Activated B cell treated with CpG ODN at 0.5 μM for 24 hours (primary cell): Measurements from ENCODE around the gene ADAMTS17. TPM values are rescaled to one million over a fixed set of nuclear protein-coding genes. Genes with fewer than 3 reads are reported as not detected.

Experiments
- ATAC-seq: fragments of 200-7000 bp; cut with Tn5 transposase; one replicate; pipeline ENCODE4 v1.10.0; 2021; ENCODE audit warnings: low read depth, mild to moderate bottlenecking, moderate library complexity
- CTCF ChIA-PET: fragments of 350-600 bp; sonication (Branson Sonifier 250); formaldehyde crosslinking; loops from one replicate; lab custom pipeline; 2021; ENCODE audit warnings: antibody characterized with exemption; lab: Charles Lee
- POLR2A ChIA-PET: fragments of 350-600 bp; sonication (Branson Sonifier 250); formaldehyde crosslinking; loops from one replicate; lab custom pipeline; 2021; ENCODE audit warnings: antibody characterized with exemption; lab: Charles Lee
- DNase-seq: peaks from one replicate; pipeline ENCODE4 v3.0.0; 2022
- H3K27ac Mint-ChIP-seq: one replicate; pipeline ENCODE4 v1.8.0; 2020; ENCODE audit warnings: mixed read lengths
- H3K27me3 Mint-ChIP-seq: one replicate; pipeline ENCODE4 v1.8.0; 2021; ENCODE audit warnings: mixed read lengths
- H3K36me3 Mint-ChIP-seq: one replicate; pipeline ENCODE4 v1.8.0; 2021; ENCODE audit warnings: low read depth, mixed read lengths
- H3K4me1 Mint-ChIP-seq: one replicate; pipeline ENCODE4 v1.8.0; 2021; ENCODE audit warnings: mixed read lengths
- H3K4me3 Mint-ChIP-seq: one replicate; pipeline ENCODE4 v1.8.0; 2020; ENCODE audit warnings: mild to moderate bottlenecking, mixed read lengths
- H3K9me3 Mint-ChIP-seq: one replicate; pipeline ENCODE4 v1.8.0; 2020; ENCODE audit warnings: mixed read lengths
- CTCF ChIP-seq: fragments of 200-600 bp; IDR thresholded peaks from one replicate; pipeline ENCODE4 v1.8.0; 2022; ENCODE audit warnings: antibody characterized with exemption, mild to moderate bottlenecking
- intact Hi-C: fragments of 100-400 bp; cut with micrococcal nuclease; formaldehyde crosslinking; loops from one replicate; pipeline ENCODE4 v1.15.1; 2024
- total RNA-seq: library from RNA; stranded (reverse); gene quantifications from 2 replicates; pipeline ENCODE4 v1.2.3, GENCODE V29; 2022

Gene ADAMTS17
- total RNA-seq, 1 donor from 2014 or later = 1.6 TPM

GRCh38 chr15:100030586-100031229 lies 311.1 kb downstream of the ADAMTS17 start:
- CTCF ChIA-PET = no interaction called here
- intact Hi-C loops = no loop called here
- Mint-ChIP-seq H3K9me3 (peaks cover 13% of the 10 kb centered on the region), H3K4me3 (no peak overlapping the region), H3K4me1 (no peaks in the 10 kb centered on the region), H3K27me3 (peaks cover 4% of the 10 kb centered on the region), H3K27ac (no peak overlapping the region), H3K36me3 (no peaks in the 10 kb centered on the region)
- POLR2A ChIA-PET = no interaction called here
- TF ChIP-seq CTCF = no peak
- ATAC-seq (no peak), DNase-seq (no peak)

DNA sequence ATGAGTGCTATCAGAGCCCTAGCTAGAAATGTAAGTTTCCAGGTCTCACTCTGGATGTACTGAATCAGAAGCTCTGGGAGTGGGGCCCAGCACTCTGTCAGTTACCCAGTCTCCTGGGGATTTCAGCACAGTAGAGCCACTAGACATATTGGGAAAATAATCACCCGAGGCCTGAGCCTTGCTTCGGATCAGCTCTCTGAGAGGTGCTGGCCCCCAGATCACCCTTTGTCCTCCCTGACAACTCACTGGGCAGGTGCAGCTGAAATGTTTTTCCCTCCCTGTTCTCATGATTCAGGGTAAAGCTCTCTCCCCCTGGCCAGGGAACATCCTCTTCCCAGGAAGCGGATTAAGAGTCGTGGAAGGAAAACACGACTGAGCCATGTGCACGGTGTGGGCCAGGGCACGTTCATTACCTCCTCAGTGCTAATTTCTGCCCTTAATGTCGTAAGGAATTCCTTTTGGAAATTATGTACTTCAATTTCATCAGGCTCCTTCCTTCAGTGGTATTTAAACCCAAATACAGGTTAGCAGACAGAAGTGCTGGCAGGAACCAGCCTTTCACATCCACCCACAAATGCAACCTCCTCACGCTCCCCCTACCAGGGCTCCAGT lies 311.8 kb downstream of the ADAMTS17 start:
- no peak for ATAC-seq
- Mint-ChIP-seq H3K4me3 (no peak overlapping the region), H3K27me3 (peaks cover 4% of the 10 kb centered on the region), H3K36me3 (no peaks in the 10 kb centered on the region), H3K27ac (no peak overlapping the region), H3K9me3 (peaks cover 15% of the 10 kb centered on the region), H3K4me1 (no peaks in the 10 kb centered on the region)
- TF ChIP-seq CTCF = no peak
- ChIA-PET POLR2A (no interaction called here), CTCF (no interaction called here)
- intact Hi-C loops = no loop called here
- no peak for DNase-seq

- Mint-ChIP-seq H3K9me3 (peaks cover 15% of the 10 kb centered on the region), H3K27me3 (peaks cover 4% of the 10 kb centered on the region), H3K36me3 (no peaks in the 10 kb centered on the region), H3K4me3 (no peak overlapping the region), H3K27ac (no peak overlapping the region), H3K4me1 (no peaks in the 10 kb centered on the region)
- ChIA-PET POLR2A (no interaction called here), CTCF (no interaction called here)
- no peak for DNase-seq
- no peak for ATAC-seq
- intact Hi-C loops = no loop called here
- TF ChIP-seq CTCF = no peak
These were observed 312.7 kb downstream of the ADAMTS17 start for GRCh38 chr15:100029045-100029444.

- POLR2A ChIA-PET = no interaction called here
- Mint-ChIP-seq H3K9me3 (peaks cover 15% of the 10 kb centered on the region), H3K36me3 (no peaks in the 10 kb centered on the region), H3K27me3 (peaks cover 2% of the 10 kb centered on the region), H3K27ac (no peak overlapping the region), H3K4me3 (no peak overlapping the region), H3K4me1 (no peaks in the 10 kb centered on the region)
- ATAC-seq = no peak
- CTCF ChIA-PET = no interaction called here
- no peak for TF ChIP-seq CTCF
- intact Hi-C loops = no loop called here
- DNase-seq = no peak
These were observed 315.7 kb downstream of the ADAMTS17 start for GRCh38 chr15:100026041-100026440.

GRCh38 chr15:100022806-100023205 lies 319.0 kb downstream of the ADAMTS17 start:
- H3K9me3 Mint-ChIP-seq = peaks cover 12% of the 10 kb centered on the region
- DNase-seq (no peak), ATAC-seq (no peak)
- no peaks in the 10 kb centered on the region for H3K36me3 Mint-ChIP-seq
- H3K4me1 Mint-ChIP-seq = no peaks in the 10 kb centered on the region
- intact Hi-C loops = no loop called here
- no peak for TF ChIP-seq CTCF
- ChIA-PET POLR2A (no interaction called here), CTCF (no interaction called here)
- no peak overlapping the region for H3K27ac Mint-ChIP-seq
- peaks cover 4% of the 10 kb centered on the region for H3K27me3 Mint-ChIP-seq
- no peak overlapping the region for H3K4me3 Mint-ChIP-seq
